Activated CD8-positive, alpha-beta T cell treated with anti-CD3 and anti-CD28 coated beads for 36 hours (primary cell): ENCODE measurements around the gene LRRC8B. TPM values are rescaled to one million over a fixed set of nuclear protein-coding genes. Genes with fewer than 3 reads are reported as not detected.
A peak's percentile ranks its signal among the peaks of the same experiment; 100 is the strongest.

Experiments used
- ATAC-seq: fragments of 200-7000 bp; cut with Tn5 transposase; one replicate; pipeline ENCODE4 v1.10.0; 2021; ENCODE audit warnings: mild to moderate bottlenecking, moderate library complexity
- CTCF ChIA-PET: fragments of 350-600 bp; sonication (Branson Sonifier 250); formaldehyde crosslinking; loops from one replicate; lab custom pipeline; 2021; ENCODE audit warnings: antibody characterized with exemption; lab: Charles Lee
- POLR2A ChIA-PET: fragments of 350-600 bp; sonication (Branson Sonifier 250); formaldehyde crosslinking; loops from one replicate; lab custom pipeline; 2021; ENCODE audit warnings: antibody characterized with exemption; lab: Charles Lee
- DNase-seq: peaks from one replicate; pipeline ENCODE4 v3.0.0-alpha.2; 2020
- H3K27ac Mint-ChIP-seq: one replicate; pipeline ENCODE4 v1.8.0; 2021; ENCODE audit warnings: mild to moderate bottlenecking, mixed read lengths
- H3K27me3 Mint-ChIP-seq: one replicate; pipeline ENCODE4 v1.8.0; 2021; ENCODE audit warnings: mixed read lengths
- H3K36me3 Mint-ChIP-seq: one replicate; pipeline ENCODE4 v1.8.0; 2021; ENCODE audit warnings: low read depth, mixed read lengths
- H3K4me1 Mint-ChIP-seq: one replicate; pipeline ENCODE4 v1.8.0; 2021; ENCODE audit warnings: low read depth, mixed read lengths
- H3K4me3 Mint-ChIP-seq: one replicate; pipeline ENCODE4 v1.8.0; 2021; ENCODE audit warnings: mild to moderate bottlenecking, moderate library complexity, mixed read lengths
- H3K9me3 Mint-ChIP-seq: one replicate; pipeline ENCODE4 v1.8.0; 2021; ENCODE audit warnings: mixed read lengths
- CTCF ChIP-seq: fragments of 200-600 bp; IDR thresholded peaks from one replicate; pipeline ENCODE4 v1.8.0; 2022; ENCODE audit warnings: antibody characterized with exemption, mild to moderate bottlenecking
- intact Hi-C: fragments of 100-400 bp; cut with micrococcal nuclease; formaldehyde crosslinking; loops from one replicate; pipeline ENCODE4 v1.10.0; 2022
- total RNA-seq, 2 experiments: library from RNA; stranded (reverse); gene quantifications; one replicate each; pipeline ENCODE4 v1.2.3, GENCODE V29; 2021

The LRRC8B gene
- total RNA-seq, 2 experiments from 2014 or later = 24.9 to 31.7 TPM

DNA sequence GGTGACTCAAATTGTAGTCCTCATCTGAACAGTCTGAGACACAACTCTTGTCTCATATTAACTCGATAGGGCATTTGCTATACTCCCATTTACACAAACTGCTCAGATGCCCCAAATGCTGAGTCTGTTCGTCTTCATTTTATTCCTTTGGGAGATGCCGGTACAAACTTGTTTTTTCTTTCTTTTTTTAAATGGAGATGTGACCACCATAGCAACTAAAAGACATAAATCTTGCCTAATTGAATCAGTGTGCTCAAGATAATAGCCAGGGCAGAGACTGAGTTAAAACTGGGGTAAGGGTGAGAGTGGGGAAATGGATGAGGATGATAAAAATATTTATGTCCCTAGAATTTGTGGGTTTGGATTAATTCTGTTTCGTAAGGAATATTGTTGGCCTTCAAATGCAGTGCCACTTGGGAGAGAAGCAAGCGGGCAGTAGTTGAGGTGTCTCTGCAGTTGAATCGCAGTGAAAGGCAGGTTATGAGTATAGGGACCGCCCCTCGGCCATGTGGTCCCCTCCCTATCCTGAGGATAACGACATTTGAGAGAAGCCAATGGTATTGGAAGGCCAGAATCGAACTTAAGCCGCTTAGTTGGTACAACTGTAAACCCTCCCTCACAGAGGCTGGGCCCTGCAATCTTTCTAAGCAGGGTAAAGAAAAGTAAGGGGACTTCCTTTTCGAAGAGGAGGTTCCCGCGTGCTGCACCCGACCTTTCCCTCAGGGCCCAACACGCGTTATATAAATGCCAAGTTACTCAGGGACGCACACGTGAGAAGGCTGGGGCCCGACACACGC is 859 bp upstream of the LRRC8B start:
- Mint-ChIP-seq H3K27me3 (no peaks in the 10 kb centered on the region), H3K36me3 (peaks cover 15% of the 10 kb centered on the region), H3K4me1 (peaks cover 26% of the 10 kb centered on the region), H3K9me3 (peaks cover 12% of the 10 kb centered on the region), H3K4me3 (no peak overlapping the region), H3K27ac (no peak overlapping the region)
- DNase-seq (peak; percentile 87), ATAC-seq (peak; percentile 62)
- TF ChIP-seq CTCF = no peak
- ChIA-PET CTCF (interaction anchor here (1.2 kb wide), 1 partner anchor 240 kb away, joined by 3 read pairs; no protein-coding TSS in a partner anchor), POLR2A (interaction anchor here (0.7 to 1.3 kb wide), 11 partner anchors 10 to 239 kb away, joined by 3 to 13 read pairs (median 4); no protein-coding TSS in a partner anchor)
- intact Hi-C loops = loop anchor here (2.0 to 10.0 kb wide), 4 partner anchors 21 to 241 kb away; no protein-coding TSS in a partner anchor

GRCh38 chr1:89525169-89525855 is 683 bp downstream of the LRRC8B start:
- intact Hi-C loops = loop anchor here (2.0 to 10.0 kb wide), 2 partner anchors 19 to 239 kb away; no protein-coding TSS in a partner anchor
- peaks cover 19% of the 10 kb centered on the region for H3K36me3 Mint-ChIP-seq
- CTCF ChIA-PET = interaction anchor here (1.0 to 1.2 kb wide), 2 partner anchors 100 to 237 kb away, joined by 3 to 4 read pairs; no protein-coding TSS in a partner anchor
- peaks cover 12% of the 10 kb centered on the region for H3K9me3 Mint-ChIP-seq
- peak; percentile 64 for DNase-seq
- H3K4me3 Mint-ChIP-seq = no peak overlapping the region
- no peaks in the 10 kb centered on the region for H3K27me3 Mint-ChIP-seq
- H3K27ac Mint-ChIP-seq = no peak overlapping the region
- H3K4me1 Mint-ChIP-seq = peaks cover 31% of the 10 kb centered on the region
- TF ChIP-seq CTCF = no peak
- POLR2A ChIA-PET = interaction anchor here (1.0 to 1.3 kb wide), 3 partner anchors 21 to 111 kb away, joined by 4 to 9 read pairs (median 4); no protein-coding TSS in a partner anchor
- ATAC-seq = peak; percentile 5

- CTCF ChIA-PET = interaction anchor here (1.1 to 2.5 kb wide), 2 partner anchors 30 to 236 kb away, joined by 3 to 9 read pairs; no protein-coding TSS in a partner anchor
- no peak overlapping the region for H3K27ac Mint-ChIP-seq
Measured at GRCh38 chr1:89527256-89527655, 2.6 kb downstream of the LRRC8B start.

DNA sequence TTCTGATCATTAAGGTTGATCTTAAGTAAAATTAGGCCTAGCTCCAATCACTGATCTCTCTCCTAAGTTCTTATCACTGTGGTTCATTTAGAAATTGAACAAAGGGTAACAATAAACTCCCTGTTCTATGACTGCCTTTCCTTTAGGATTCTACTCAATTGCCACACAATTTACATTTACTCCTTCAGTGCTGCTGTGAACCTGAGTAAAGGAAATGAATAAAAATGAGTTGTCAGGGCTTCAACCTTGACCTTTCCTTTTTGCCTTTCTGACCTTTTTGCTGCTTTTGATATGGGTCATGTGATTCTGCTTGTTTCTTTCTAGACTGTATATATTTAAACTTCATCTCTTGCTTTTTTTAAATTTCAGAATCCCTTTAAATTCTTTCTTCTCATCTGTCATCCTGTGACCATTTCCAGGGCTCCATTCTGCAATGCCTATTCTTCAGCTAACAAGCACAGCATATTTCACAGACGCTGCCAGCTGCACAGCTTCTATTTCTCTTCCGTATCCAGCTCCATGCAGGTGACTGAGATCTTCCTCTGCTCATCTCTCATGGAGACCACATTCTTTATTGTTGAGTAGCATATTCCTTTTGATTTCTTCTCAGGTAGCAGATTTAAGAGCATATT is 3.2 kb downstream of the LRRC8B start:
- CTCF ChIA-PET = interaction anchor here (1.1 to 2.5 kb wide), 5 partner anchors 12 to 235 kb away, joined by 3 to 9 read pairs (median 4); no protein-coding TSS in a partner anchor
- peaks cover 38% of the 10 kb centered on the region for H3K36me3 Mint-ChIP-seq

More at GRCh38 chr1:89527256-89527655, 2.6 kb downstream of the LRRC8B start:
- ATAC-seq (no peak), DNase-seq (no peak)
- TF ChIP-seq CTCF = no peak
- peaks cover 45% of the 10 kb centered on the region for H3K4me1 Mint-ChIP-seq
- H3K27me3 Mint-ChIP-seq = no peaks in the 10 kb centered on the region
- H3K36me3 Mint-ChIP-seq = peaks cover 37% of the 10 kb centered on the region
- no peak overlapping the region for H3K4me3 Mint-ChIP-seq
- intact Hi-C loops = loop anchor here (10.0 kb wide), 1 partner anchor 238 kb away; no protein-coding TSS in a partner anchor
- peaks cover 21% of the 10 kb centered on the region for H3K9me3 Mint-ChIP-seq
- POLR2A ChIA-PET = no interaction called here

More for the DNA sequence above, 3.2 kb downstream of the LRRC8B start:
- ATAC-seq = no peak
- POLR2A ChIA-PET = interaction anchor here (1.0 to 2.2 kb wide), 4 partner anchors 9 to 104 kb away, joined by 4 to 9 read pairs (median 5); no protein-coding TSS in a partner anchor
- Mint-ChIP-seq H3K27ac (no peak overlapping the region), H3K27me3 (no peaks in the 10 kb centered on the region), H3K4me1 (peaks cover 46% of the 10 kb centered on the region), H3K9me3 (peaks cover 18% of the 10 kb centered on the region), H3K4me3 (no peak overlapping the region)
- TF ChIP-seq CTCF = no peak
- no peak for DNase-seq
- intact Hi-C loops = loop anchor here (10.0 kb wide), 1 partner anchor 237 kb away; no protein-coding TSS in a partner anchor
